Right atrium auricular region (tissue), 2 donors: ENCODE data around the gene TCF25. TPM values are rescaled to one million over a fixed set of nuclear protein-coding genes. Genes with fewer than 3 reads are reported as not detected.

Experiments used
- DNase-seq: peaks from one replicate; pipeline ENCODE4 v3.0.0-alpha.2; 2019; ENCODE audit warnings: low spot score
- H3K27ac ChIP-seq, 2 donors: fragments of 200-600 bp; sonication (generic); 1 replicate in 1 of 2; 2 replicates in 1 of 2; pipeline ENCODE4 v1.5.1; 2016 to 2019
- H3K27me3 ChIP-seq, 2 donors: fragments of 200-600 bp; sonication (generic); one replicate each; pipeline versions ENCODE4 v1.5.1 to v1.6.0; 2017 to 2019
- H3K36me3 ChIP-seq: fragments of 200-600 bp; sonication (generic); one replicate; pipeline ENCODE4 v1.5.1; 2016
- H3K4me1 ChIP-seq, 2 donors: fragments of 200-600 bp; sonication (generic); one replicate each; pipeline versions ENCODE4 v1.5.1 to v1.6.0; 2017 to 2019
- H3K4me3 ChIP-seq, 2 donors: fragments of 200-600 bp; sonication (generic); 1 replicate in 1 of 2; 2 replicates in 1 of 2; pipeline ENCODE4 v1.5.1; 2017 to 2019; ENCODE audit warnings: mild to moderate bottlenecking in 1 of 2, moderate library complexity in 1 of 2
- H3K9me3 ChIP-seq, 2 donors: fragments of 200-600 bp; sonication (generic); one replicate each; pipeline ENCODE4 v1.5.1; 2019
- CTCF ChIP-seq, 2 donors: fragments of 200-600 bp; sonication (generic); IDR thresholded peaks; one replicate each; pipeline ENCODE4 v1.5.1; 2019; ENCODE audit warnings: antibody characterized with exemption in 2 of 2
- total RNA-seq, 2 donors: library from RNA; depleted of rRNA; stranded (reverse); fragments of >200 nt; gene quantifications; one replicate each; pipeline ENCODE4 v1.1.0, GENCODE V29; 2016

Gene TCF25
- total RNA-seq, 2 donors from 2014 or later, result 91.8 to 108 TPM

- no peak for TF ChIP-seq CTCF (IDR thresholded peaks at IDR 0.05)
- no peaks in the 10 kb centered on the region for H3K4me1 ChIP-seq
- no peaks in the 10 kb centered on the region for H3K9me3 ChIP-seq
- no peaks in the 10 kb centered on the region for H3K27me3 ChIP-seq
- no peak overlapping the region for H3K27ac ChIP-seq
- H3K4me3 ChIP-seq, result no peak overlapping the region
- no peak for DNase-seq
- no peaks in the 10 kb centered on the region for H3K36me3 ChIP-seq
These were observed 28.0 kb upstream of the TCF25 start for GRCh38 chr16:89845417-89845816.

GRCh38 chr16:89847051-89847939, 26.1 kb upstream of the TCF25 start:
- H3K36me3 ChIP-seq, result no peaks in the 10 kb centered on the region
- H3K27ac ChIP-seq, result no peak overlapping the region
- H3K27me3 ChIP-seq, result no peaks in the 10 kb centered on the region
- no peak for TF ChIP-seq CTCF (IDR thresholded peaks at IDR 0.05)
- no peak overlapping the region for H3K4me3 ChIP-seq
- DNase-seq, result no peak
- no peaks in the 10 kb centered on the region for H3K9me3 ChIP-seq
- no peaks in the 10 kb centered on the region for H3K4me1 ChIP-seq

DNA sequence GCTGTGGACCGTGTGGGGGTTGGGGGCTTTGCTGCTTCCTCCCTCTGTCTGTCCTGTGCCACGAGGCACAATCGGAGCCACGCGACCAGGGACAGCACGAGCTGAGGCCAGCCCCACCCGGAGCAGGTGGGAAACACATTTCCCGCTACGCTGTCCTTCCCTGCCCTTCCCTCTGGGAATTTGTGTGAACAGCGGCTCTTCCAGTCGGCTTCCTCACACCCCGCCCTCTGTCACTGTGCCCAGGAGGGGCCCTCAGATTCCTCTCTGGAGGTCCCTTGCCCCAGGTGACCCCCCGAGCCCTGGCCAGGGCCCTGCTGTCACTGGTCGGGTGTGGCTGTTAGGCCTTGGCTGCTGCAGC, 25.5 kb upstream of the TCF25 start:
- Histone ChIP-seq H3K36me3 (no peaks in the 10 kb centered on the region), H3K4me1 (no peaks in the 10 kb centered on the region), H3K27ac (no peak overlapping the region), H3K4me3 (no peak overlapping the region), H3K9me3 (no peaks in the 10 kb centered on the region), H3K27me3 (no peaks in the 10 kb centered on the region)
- no peak for TF ChIP-seq CTCF (IDR thresholded peaks at IDR 0.05)
- DNase-seq, result no peak

DNA sequence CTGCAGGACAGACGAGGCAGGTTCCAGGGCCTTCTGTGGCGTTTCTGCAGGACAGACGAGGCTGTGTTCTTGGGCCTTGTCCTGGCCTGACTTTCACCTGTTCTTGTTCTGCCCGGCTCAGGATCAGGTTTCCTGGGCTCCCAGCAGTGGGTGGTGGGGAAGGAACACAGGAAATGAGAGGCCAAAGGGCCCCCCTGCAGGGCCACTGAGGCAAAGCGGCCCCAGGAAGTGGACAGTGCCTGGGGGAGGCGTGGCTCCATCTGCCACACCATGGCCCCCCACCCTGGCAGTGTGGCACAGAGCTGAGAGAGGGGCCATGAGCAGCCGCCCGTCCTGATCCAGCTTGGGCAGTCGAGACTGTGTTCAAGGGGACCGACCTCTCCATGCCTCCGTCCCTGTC, 24.4 kb upstream of the TCF25 start:
- no peak for DNase-seq
- H3K4me3 ChIP-seq, result no peak overlapping the region
- no peaks in the 10 kb centered on the region for H3K4me1 ChIP-seq
- no peak overlapping the region for H3K27ac ChIP-seq
- TF ChIP-seq CTCF (IDR thresholded peaks at IDR 0.05), result no peak
- no peaks in the 10 kb centered on the region for H3K27me3 ChIP-seq
- H3K9me3 ChIP-seq, result no peaks in the 10 kb centered on the region
- H3K36me3 ChIP-seq, result no peaks in the 10 kb centered on the region

GRCh38 chr16:89853306-89853993, 19.9 kb upstream of the TCF25 start:
- H3K4me1 ChIP-seq, result no peaks in the 10 kb centered on the region
- no peak for TF ChIP-seq CTCF (IDR thresholded peaks at IDR 0.05)
- no peak overlapping the region for H3K4me3 ChIP-seq
- no peaks in the 10 kb centered on the region for H3K36me3 ChIP-seq
- H3K27ac ChIP-seq, result no peak overlapping the region
- no peaks in the 10 kb centered on the region for H3K27me3 ChIP-seq
- no peak for DNase-seq
- no peaks in the 10 kb centered on the region for H3K9me3 ChIP-seq
